ENCODE measurements around the gene MAP7D3.
"Not testable (repeated sequence)": the region's sequence is repeated elsewhere in the genome, so short reads cannot be mapped to it uniquely, and the experiment has no call there.

Gene MAP7D3

GRCh38 chrX:136246201-136246600 is 5.0 kb downstream of the MAP7D3 start:
- no peak for DNase-seq

GRCh38 chrX:136237849-136238248 is 13.4 kb downstream of the MAP7D3 start:
- DNase-seq = not testable (repeated sequence)

- DNase-seq = no peak
These were observed 14.1 kb downstream of the MAP7D3 start for GRCh38 chrX:136237074-136237473.

GRCh38 chrX:136228839-136229207 is 22.4 kb downstream of the MAP7D3 start:
- no peak for DNase-seq

- no peak for DNase-seq
These were observed 23.0 kb downstream of the MAP7D3 start for GRCh38 chrX:136227948-136228838.

- DNase-seq = no peak
These were observed 24.1 kb downstream of the MAP7D3 start for GRCh38 chrX:136227074-136227473.

- DNase-seq = no peak
These were observed 29.2 kb downstream of the MAP7D3 start for GRCh38 chrX:136221851-136222513.

GRCh38 chrX:136220951-136221350 is 30.2 kb downstream of the MAP7D3 start:
- no peak for DNase-seq

GRCh38 chrX:136220540-136220939 is 30.7 kb downstream of the MAP7D3 start:
- DNase-seq = no peak

- DNase-seq = no peak
These were observed 31.3 kb downstream of the MAP7D3 start for GRCh38 chrX:136219893-136220292.

GRCh38 chrX:136215559-136215958 is 35.6 kb downstream of the MAP7D3 start:
- no peak for DNase-seq

GRCh38 chrX:136214551-136214950 is 36.6 kb downstream of the MAP7D3 start:
- DNase-seq = no peak

GRCh38 chrX:136212557-136213111 is 38.6 kb downstream of the MAP7D3 start:
- no peak for DNase-seq

- DNase-seq = no peak
These were observed 39.2 kb downstream of the MAP7D3 start for GRCh38 chrX:136211766-136212556.

GRCh38 chrX:136210806-136211205 is 40.4 kb downstream of the MAP7D3 start:
- no peak for DNase-seq

GRCh38 chrX:136210243-136210642 is 41.0 kb downstream of the MAP7D3 start:
- no peak for DNase-seq

- no peak for DNase-seq
These were observed 41.4 kb downstream of the MAP7D3 start for GRCh38 chrX:136209751-136210150.

- peak; percentile 35 for DNase-seq
These were observed 42.0 kb downstream of the MAP7D3 start for GRCh38 chrX:136209016-136209738.

- no peak for DNase-seq
These were observed 43.7 kb downstream of the MAP7D3 start for GRCh38 chrX:136207546-136207945.

GRCh38 chrX:136206916-136207315 is 44.3 kb downstream of the MAP7D3 start:
- no peak for DNase-seq

- DNase-seq = no peak
These were observed 45.3 kb downstream of the MAP7D3 start for GRCh38 chrX:136205882-136206380.

- no peak for DNase-seq
These were observed 46.6 kb downstream of the MAP7D3 start for GRCh38 chrX:136204571-136204970.
